H1 (cell line): ENCODE measurements around the gene ZNF385D. TPM values are rescaled to one million over a fixed set of nuclear protein-coding genes. Genes with fewer than 3 reads are reported as not detected.

Experiments
- CHD7 ChIP-seq: fragments of 300-600 bp; sonication (generic); IDR thresholded peaks from 2 replicates; pipeline ENCODE4 v1.7.1; 2012; ENCODE audit warnings: low read length, moderate library complexity, mild to moderate bottlenecking, inconsistent platforms; ENCODE audit not compliant: insufficient replicate concordance
- polyA plus RNA-seq, 7 experiments: library from polyadenylated mRNA; depleted of rRNA in 3 of 7; stranded (reverse) in 5 of 7; unstranded in 2 of 7; fragments of >200 nt in 5 of 7; fragments of 200-250 nt in 2 of 7; gene quantifications; 1 replicate in 5 of 7; 2 replicates in 1 of 7; 4 replicates in 1 of 7; pipeline versions ENCODE4 v1.2.1 to v1.2.3, GENCODE V29; 2011 to 2013; ENCODE audit warnings: missing spikeins in 2 of 7, mixed read lengths in 2 of 7
- total RNA-seq: library from RNA; stranded (reverse); fragmentation: NEBNext Ultra II Directional; extraction: Animal tissue kit (Norgen Biotek cat#: 25700); gene quantifications from 2 replicates; pipeline ENCODE4 v1.2.1, GENCODE V29; 2021

Gene ZNF385D
- total and polyA plus RNA-seq, 2 of the 8 experiments (the other 6 are each of a cell fraction or from before 2014, with no cell fraction given), result 5.9 to 10.8 TPM

GRCh38 chr3:21747376-21747775 is 3.6 kb downstream of the ZNF385D start (continued):
- no peak for TF ChIP-seq CHD7
